Measurements from ENCODE around the gene NPAT. TPM values are rescaled to one million over a fixed set of nuclear protein-coding genes. Genes with fewer than 3 reads are reported as not detected.

NPAT gene
- total and polyA plus RNA-seq, 2 of the 13 experiments (the other 11 are each of a cell fraction or from before 2014, with no cell fraction given): 4.4 to 11.2 TPM

- Histone ChIP-seq H3K27ac (ENCODE audit: extremely low read length, insufficient read depth, low read length) (no peak overlapping the region), H3K79me2 (ENCODE audit: insufficient read depth, low read length) (no peaks in the 10 kb centered on the region), H3K4me3 (replicated peaks in 1 of 3; ENCODE audit: insufficient read depth in 1 of 3, low read depth in 2 of 3, low read length in 3 of 3) (no peak overlapping the region), H3K4me2 (ENCODE audit: low read depth, low read length) (no peak overlapping the region), H3K9me3 (ENCODE audit: low read length) (no peaks in the 10 kb centered on the region), H3K36me3 (replicated peaks in 1 of 2; ENCODE audit: control insufficient read depth in 1 of 2, insufficient read depth in 2 of 2, low read length in 2 of 2) (peaks cover 6 to 36% of the 10 kb centered on the region in 2 experiments), H3K9ac (ENCODE audit: insufficient read depth, low read depth, low read length) (no peak overlapping the region), H4K20me1 (ENCODE audit: insufficient read depth, low read length) (no peaks in the 10 kb centered on the region), H2AFZ (ENCODE audit: low read length) (no peak overlapping the region), H3K27me3 (ENCODE audit: control insufficient read depth in 1 of 2, insufficient read depth in 2 of 2, low read length in 2 of 2) (no peaks in the 10 kb centered on the region), H3K4me1 (ENCODE audit: insufficient read depth, low read length) (no peaks in the 10 kb centered on the region)
- no TSS peak for BruUV-seq (replicated peaks)
- WGBS (ENCODE audit: low lambda C conversion rate): 95% methylated on average over 3 of the region's 3 CpGs
- intact Hi-C loops (cut with micrococcal nuclease; ENCODE audit: unreplicated experiment): no loop called here
- CTCF ChIA-PET (ENCODE audit: low intra/inter-chr PET ratio, low total read pairs): no interaction called here
- POLR2A ChIA-PET: no interaction called here
- DNase-seq (ENCODE audit: low spot score) (no peak), ATAC-seq (no peak), FAIRE-seq (no peak)
- in situ Hi-C loops (cut with HindIII; ENCODE audit: extremely low pct_ligation_motif_present, low pct_unique_long_range_greater_than_20kb): no loop called here
- TF ChIP-seq SRF (IDR thresholded peaks at IDR 0.05; ENCODE audit: low read depth, low read length) (no peak), NONO (IDR thresholded peaks at IDR 0.05) (no peak), NONO (CRISPR knock-in tag; conservative IDR thresholded peaks at IDR 0.05) (no peak), HMGXB3 (CRISPR knock-in tag; IDR thresholded peaks at IDR 0.05; ENCODE audit: borderline replicate concordance) (no peak), THAP9 (CRISPR knock-in tag; IDR thresholded peaks at IDR 0.05; ENCODE audit: borderline replicate concordance) (no peak), ZBTB44 (CRISPR knock-in tag; IDR thresholded peaks at IDR 0.05) (no peak), ZMAT3 (CRISPR knock-in tag; conservative IDR thresholded peaks at IDR 0.05) (no peak), ZNF670 (CRISPR knock-in tag; IDR thresholded peaks at IDR 0.05; ENCODE audit: borderline replicate concordance) (no peak), TFAP4 (IDR thresholded peaks at IDR 0.05; ENCODE audit: borderline replicate concordance, low read depth) (no peak), MAFG (CRISPR knock-in tag; IDR thresholded peaks at IDR 0.05) (no peak), ZNF274 (CRISPR knock-in tag; IDR thresholded peaks at IDR 0.05) (no peak), SP4 (CRISPR knock-in tag; IDR thresholded peaks at IDR 0.05) (no peak), RORA (CRISPR knock-in tag; IDR thresholded peaks at IDR 0.05) (no peak), ARNT2 (CRISPR knock-in tag; IDR thresholded peaks at IDR 0.05; ENCODE audit: low read depth) (no peak), TBP (CRISPR knock-in tag; IDR thresholded peaks at IDR 0.05) (no peak), ZNF510 (CRISPR knock-in tag; IDR thresholded peaks at IDR 0.05; ENCODE audit: low read depth) (no peak), MYC (CRISPR knock-in tag; IDR thresholded peaks at IDR 0.05; ENCODE audit: borderline replicate concordance) (no peak)
Measured at GRCh38 chr11:108269583-108269982, 47.1 kb upstream of the NPAT start.

Data from HepG2 (cell line).